Vagina (tissue), 2 donors: Measurements from ENCODE around the gene GPD2. TPM values are rescaled to one million over a fixed set of nuclear protein-coding genes. Genes with fewer than 3 reads are reported as not detected.

Experiments
- DNase-seq, 2 donors: peaks; one replicate each; pipeline ENCODE4 v3.0.0-alpha.2; 2017; ENCODE audit errors: extremely low spot score in 2 of 2
- H3K27ac ChIP-seq: fragments of 200-600 bp; sonication (generic); one replicate; pipeline ENCODE4 v1.5.1; 2019
- H3K27me3 ChIP-seq: fragments of 200-600 bp; sonication (generic); one replicate; pipeline ENCODE4 v1.5.1; 2019
- H3K36me3 ChIP-seq, 2 donors: fragments of 200-600 bp; sonication (generic); one replicate each; pipeline ENCODE4 v1.5.1; 2017 to 2019
- H3K4me1 ChIP-seq: fragments of 200-600 bp; sonication (generic); one replicate; pipeline ENCODE4 v1.5.1; 2019
- H3K4me3 ChIP-seq, 2 donors: fragments of 200-600 bp; sonication (generic); 1 replicate in 1 of 2; 2 replicates in 1 of 2; pipeline ENCODE4 v1.5.1; 2016 to 2019
- H3K9me3 ChIP-seq: fragments of 200-600 bp; sonication (generic); one replicate; pipeline ENCODE4 v1.5.1; 2019
- CTCF ChIP-seq, 3 experiments: fragments of 450-650 bp in 2 of 3; fragments of 200-600 bp in 1 of 3; sonication (generic) in 1 of 3; IDR thresholded peaks; one replicate each; pipeline ENCODE4 v1.5.1; 2017 to 2019; ENCODE audit warnings: antibody characterized with exemption in 3 of 3, mild to moderate bottlenecking in 2 of 3, moderate library complexity in 2 of 3
- POLR2A ChIP-seq, 2 donors: fragments of 450-650 bp; IDR thresholded peaks; one replicate each; pipeline ENCODE4 v1.6.1; 2017; ENCODE audit warnings: antibody characterized with exemption in 2 of 2, mild to moderate bottlenecking in 2 of 2, moderate library complexity in 2 of 2
- POLR2AphosphoS5 ChIP-seq, 2 donors: sonication (generic); formaldehyde crosslinking; IDR thresholded peaks; one replicate each; pipeline ENCODE4 v1.9.0; 2017; ENCODE audit warnings: antibody characterized with exemption in 2 of 2, mild to moderate bottlenecking in 2 of 2, low read depth in 1 of 2; ENCODE audit not compliant: insufficient read depth in 1 of 2
- intact Hi-C: fragments of 100-400 bp; cut with DNase I; formaldehyde crosslinking; loops from one replicate; pipeline ENCODE4 v1.15.1; 2023
- total RNA-seq: library from RNA; depleted of rRNA; stranded (reverse); fragments of >200 nt; gene quantifications from one replicate; pipeline ENCODE4 v1.2.3, GENCODE V29; 2016

Gene GPD2
- total RNA-seq, 1 donor from 2014 or later, result 30.4 TPM

- H3K36me3 ChIP-seq, result no peaks in the 10 kb centered on the region
- H3K9me3 ChIP-seq, result no peaks in the 10 kb centered on the region
- H3K27me3 ChIP-seq, result no peaks in the 10 kb centered on the region
- no peak overlapping the region for H3K4me3 ChIP-seq
- no peak for DNase-seq
- intact Hi-C loops, result no loop called here
- TF ChIP-seq POLR2AphosphoS5 (IDR thresholded peaks at IDR 0.05; ENCODE audit: insufficient read depth in 1 of 2, low read depth in 1 of 2) (no peak), CTCF (IDR thresholded peaks at IDR 0.05) (no peak), POLR2A (IDR thresholded peaks at IDR 0.05) (no peak)
- peaks cover 11% of the 10 kb centered on the region for H3K4me1 ChIP-seq
- no peak overlapping the region for H3K27ac ChIP-seq
Measured at GRCh38 chr2:156483741-156484173, 47.6 kb downstream of the GPD2 start.

- Histone ChIP-seq H3K4me3 (no peak overlapping the region), H3K9me3 (no peaks in the 10 kb centered on the region), H3K36me3 (no peaks in the 10 kb centered on the region), H3K4me1 (peaks cover 11% of the 10 kb centered on the region), H3K27me3 (no peaks in the 10 kb centered on the region), H3K27ac (no peak overlapping the region)
- no peak for DNase-seq
- no peak for TF ChIP-seq CTCF (IDR thresholded peaks at IDR 0.05)
- no peak for TF ChIP-seq POLR2AphosphoS5 (IDR thresholded peaks at IDR 0.05; ENCODE audit: insufficient read depth in 1 of 2, low read depth in 1 of 2)
- no peak for TF ChIP-seq POLR2A (IDR thresholded peaks at IDR 0.05)
- intact Hi-C loops, result no loop called here
Measured at GRCh38 chr2:156486147-156486546, 50.0 kb downstream of the GPD2 start.

GRCh38 chr2:156486614-156487013, 50.4 kb downstream of the GPD2 start:
- Histone ChIP-seq H3K27me3 (no peaks in the 10 kb centered on the region), H3K36me3 (no peaks in the 10 kb centered on the region), H3K9me3 (no peaks in the 10 kb centered on the region), H3K27ac (no peak overlapping the region), H3K4me3 (no peak overlapping the region), H3K4me1 (peaks cover 11% of the 10 kb centered on the region)
- intact Hi-C loops, result no loop called here
- no peak for DNase-seq
- no peak for TF ChIP-seq POLR2AphosphoS5 (IDR thresholded peaks at IDR 0.05; ENCODE audit: insufficient read depth in 1 of 2, low read depth in 1 of 2)
- no peak for TF ChIP-seq POLR2A (IDR thresholded peaks at IDR 0.05)
- TF ChIP-seq CTCF (IDR thresholded peaks at IDR 0.05), result no peak

GRCh38 chr2:156489195-156489594, 53.0 kb downstream of the GPD2 start:
- peaks cover under 1% of the 10 kb centered on the region for H3K4me1 ChIP-seq
- intact Hi-C loops, result no loop called here

GRCh38 chr2:156489750-156490465, 53.7 kb downstream of the GPD2 start:
- no peak for DNase-seq
- no peaks in the 10 kb centered on the region for H3K9me3 ChIP-seq
- H3K4me1 ChIP-seq, result no peaks in the 10 kb centered on the region
- intact Hi-C loops, result no loop called here
- no peaks in the 10 kb centered on the region for H3K27me3 ChIP-seq
- no peak overlapping the region for H3K4me3 ChIP-seq
- no peaks in the 10 kb centered on the region for H3K36me3 ChIP-seq
- no peak overlapping the region for H3K27ac ChIP-seq
- TF ChIP-seq CTCF (IDR thresholded peaks at IDR 0.05), result no peak
- TF ChIP-seq POLR2A (IDR thresholded peaks at IDR 0.05), result no peak
- no peak for TF ChIP-seq POLR2AphosphoS5 (IDR thresholded peaks at IDR 0.05; ENCODE audit: insufficient read depth in 1 of 2, low read depth in 1 of 2)

More at GRCh38 chr2:156489195-156489594, 53.0 kb downstream of the GPD2 start:
- Histone ChIP-seq H3K27me3 (no peaks in the 10 kb centered on the region), H3K36me3 (no peaks in the 10 kb centered on the region), H3K4me3 (no peak overlapping the region), H3K9me3 (no peaks in the 10 kb centered on the region), H3K27ac (no peak overlapping the region)
- no peak for DNase-seq
- TF ChIP-seq POLR2AphosphoS5 (IDR thresholded peaks at IDR 0.05; ENCODE audit: insufficient read depth in 1 of 2, low read depth in 1 of 2), result no peak
